A172 (cell line): ENCODE results near the gene SLC41A1. TPM values are rescaled to one million over a fixed set of nuclear protein-coding genes. Genes with fewer than 3 reads are reported as not detected.

Experiments
- DNase-seq: peaks from one replicate; pipeline ENCODE4 v3.0.0-alpha.2; 2015; ENCODE audit warnings: low spot score
- total RNA-seq: library from RNA; depleted of rRNA; stranded (reverse); fragments of >200 nt; shearing (Covaris generic); gene quantifications from 2 replicates; pipeline ENCODE4 v1.2.3, GENCODE V29; 2014; rRNA removed

Gene SLC41A1
- total RNA-seq, 1 experiment from 2014 or later = 28.6 TPM

DNA sequence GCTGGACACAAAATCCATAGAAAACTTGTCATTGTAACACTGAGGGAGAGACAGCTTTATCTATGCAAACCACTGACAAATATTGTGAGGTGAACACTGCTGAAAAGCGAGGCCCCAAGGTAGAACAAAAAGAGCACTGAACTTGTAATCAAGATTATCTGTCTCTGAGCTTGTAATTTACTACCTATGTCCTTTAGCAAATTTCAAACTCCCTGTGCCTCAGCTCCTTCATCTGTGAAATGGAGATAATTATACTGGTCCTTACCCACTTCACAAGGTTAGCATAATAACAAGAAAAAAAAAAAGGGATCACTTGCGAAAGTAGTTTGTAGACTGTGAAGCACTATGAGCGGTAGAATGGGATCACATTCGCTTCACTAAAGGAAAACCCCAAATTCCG lies 58.1 kb downstream of the SLC41A1 start:
- no peak for DNase-seq

GRCh38 chr1:205751036-205751651 lies 61.9 kb downstream of the SLC41A1 start:
- peak; percentile 42 for DNase-seq

- peak; percentile 100 for DNase-seq
Observed at GRCh38 chr1:205750138-205751035, 62.6 kb downstream of the SLC41A1 start, which contains the start of gene NUCKS1. Gene NUCKS1, minus strand, starts transcription at chr1:205750182. Its CDS starts 209 bp downstream, at chr1:205749973.

- DNase-seq = peak; percentile 93
Observed at GRCh38 chr1:205749234-205750137, 63.5 kb downstream of the SLC41A1 start.

DNA sequence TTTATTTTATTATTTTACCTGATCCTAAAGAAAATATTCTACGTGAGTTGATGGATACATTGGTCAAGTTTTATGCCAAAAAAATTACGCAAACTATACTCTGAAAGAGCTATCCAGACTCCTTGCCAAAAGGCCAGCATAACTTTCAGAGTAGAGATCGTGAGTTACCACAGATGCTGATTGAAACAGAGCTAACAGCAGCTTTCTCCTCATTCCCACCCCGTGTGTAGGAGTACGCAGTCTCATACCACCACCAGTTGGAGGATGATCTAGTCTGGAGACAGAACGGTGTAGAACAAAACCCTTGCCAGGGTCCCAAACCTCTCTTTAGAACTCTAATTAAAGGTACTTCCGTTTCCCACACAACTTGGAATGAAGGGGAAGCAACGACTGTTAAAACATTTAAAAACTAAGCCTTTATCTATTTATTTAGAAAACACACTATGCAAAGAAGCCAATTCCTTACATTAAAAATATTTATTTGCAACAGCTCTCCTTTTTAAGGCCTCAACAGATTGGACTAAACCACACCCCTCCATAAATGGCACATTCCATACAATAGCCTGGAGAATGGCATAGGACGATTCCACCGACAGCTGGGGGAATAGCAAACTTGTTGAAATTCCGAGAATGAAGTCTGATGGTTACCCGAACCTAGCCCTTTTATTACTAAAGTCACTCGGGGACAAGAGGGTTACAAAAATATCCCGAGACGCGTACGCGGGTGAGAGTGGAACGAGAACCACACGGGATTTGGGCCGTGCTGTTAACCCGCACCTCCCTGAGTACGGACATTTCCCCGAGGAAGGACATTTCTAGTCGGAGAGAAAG lies 64.4 kb downstream of the SLC41A1 start:
- peak; percentile 31 for DNase-seq

- DNase-seq = no peak
Observed at GRCh38 chr1:205746757-205747412, 66.1 kb downstream of the SLC41A1 start.

- no peak for DNase-seq
Observed at GRCh38 chr1:205744403-205744802, 68.6 kb downstream of the SLC41A1 start.

- no peak for DNase-seq
Observed at GRCh38 chr1:205743977-205744376, 69.0 kb downstream of the SLC41A1 start.

GRCh38 chr1:205741681-205742080 lies 71.3 kb downstream of the SLC41A1 start:
- DNase-seq = no peak

GRCh38 chr1:205739348-205740160 lies 73.4 kb downstream of the SLC41A1 start:
- DNase-seq = no peak

Other genes with a start within 250 kb of the SLC41A1 start
- 17.7 and 18.4 TPM in 2 replicates for gene ELK4, start 181.2 kb downstream of the SLC41A1 start, total RNA-seq
- gene SLC45A3, start 132.7 kb downstream of the SLC41A1 start, total RNA-seq = 11.1 and 13.0 TPM in 2 replicates
- gene NUCKS1, start 63.0 kb downstream of the SLC41A1 start, total RNA-seq = 323 and 355 TPM in 2 replicates
- gene RAB29, start 37.7 kb downstream of the SLC41A1 start, total RNA-seq = 29.8 and 33.3 TPM in 2 replicates
- not detected in 2 replicates for gene PM20D1, start 36.9 kb upstream of the SLC41A1 start, total RNA-seq
- gene SLC26A9, start 130.3 kb upstream of the SLC41A1 start, total RNA-seq = 0.05 TPM in 1 of 2 replicates, not detected in the other
- gene RAB7B, start 190.2 kb upstream of the SLC41A1 start, total RNA-seq = 0.29 TPM in 2 replicates
- gene CTSE, start 210.7 kb upstream of the SLC41A1 start, total RNA-seq = not detected in 2 replicates
- gene RHEX, start 240.0 kb upstream of the SLC41A1 start, total RNA-seq = not detected in 2 replicates